Stimulated activated CD8-positive, alpha-beta memory T cell treated with anti-CD3 and anti-CD28 coated beads, Interleukin-4, amount 100 ng/mL, for 48 hours (primary cell): ENCODE measurements around the gene LGALS14.

Experiments
- DNase-seq: peaks from one replicate; pipeline ENCODE4 v3.0.0-alpha.2; 2020

LGALS14 gene

GRCh38 chr19:39752390-39752789 lies 48.1 kb downstream of the LGALS14 start:
- peak; percentile 42 for DNase-seq

- DNase-seq: no peak
These were observed 48.5 kb downstream of the LGALS14 start for GRCh38 chr19:39752795-39753194.

DNA sequence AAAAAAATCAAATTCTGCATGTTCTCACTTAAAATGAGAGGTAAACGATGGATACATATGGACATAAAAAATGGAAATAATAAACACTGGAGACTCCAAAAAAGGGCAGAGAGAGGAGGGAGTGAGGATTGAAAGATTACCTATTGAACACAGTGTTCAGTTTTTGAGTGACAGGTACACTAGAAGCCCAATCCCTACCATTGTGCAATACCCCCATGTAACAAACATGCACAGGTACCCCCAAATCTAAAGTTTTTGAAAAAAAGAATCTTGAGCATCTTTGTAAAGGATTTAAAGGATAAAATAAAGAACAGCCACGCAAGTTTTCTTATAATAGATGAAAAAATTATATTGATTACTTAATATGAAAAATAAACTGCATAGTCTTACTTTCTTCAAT lies 50.3 kb downstream of the LGALS14 start:
- no peak for DNase-seq

DNA sequence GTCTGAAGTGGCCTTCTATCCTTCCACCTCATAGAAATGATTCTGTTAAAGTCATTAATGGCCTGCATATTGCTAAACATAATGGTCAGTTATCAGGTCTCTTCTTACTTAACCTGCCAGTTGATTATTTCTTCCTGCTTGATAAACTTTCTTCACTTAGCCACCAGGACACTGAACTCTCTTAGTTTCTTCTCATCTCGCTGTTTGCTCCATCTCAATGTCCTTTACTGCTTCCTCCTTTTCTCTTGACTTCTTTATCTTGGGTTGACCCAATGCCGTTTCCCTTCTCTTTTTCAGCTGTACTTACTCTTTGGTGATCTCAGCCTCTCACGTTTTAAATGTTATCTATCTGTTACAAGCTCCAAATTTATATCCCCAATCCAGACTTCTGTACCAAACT lies 50.7 kb downstream of the LGALS14 start:
- DNase-seq: no peak
